Loucy (cell line): ENCODE data around the gene ATAD3B.

Source experiments
- CTCF ChIP-seq: fragments of 200-600 bp; sonication (generic); conservative IDR thresholded peaks from 2 replicates; pipeline ENCODE4 v1.5.1; 2014; ENCODE audit warnings: mild to moderate bottlenecking, antibody characterized with exemption, low read length
- EZH2phosphoT487 ChIP-seq: fragments of 200-600 bp; IDR thresholded peaks from 2 replicates; pipeline ENCODE4 v1.6.1; 2018; ENCODE audit warnings: antibody characterized with exemption, mild to moderate bottlenecking, moderate library complexity, borderline replicate concordance

- no peak for TF ChIP-seq CTCF
- no peak for TF ChIP-seq EZH2phosphoT487
Observed at GRCh38 chr1:1489861-1490260, 18.3 kb downstream of the ATAD3B start.
